ENCODE data around the gene TBC1D22A. TPM values are rescaled to one million over a fixed set of nuclear protein-coding genes. Genes with fewer than 3 reads are reported as not detected.

The TBC1D22A gene
- total and polyA plus RNA-seq, 2 donors (not counting 3 experiments of a cell fraction or from before 2014, with no cell fraction given) = 26.1 to 32.4 TPM

GRCh38 chr22:46881373-46882118 lies 119.1 kb downstream of the TBC1D22A start:
- intact Hi-C loops (cut with micrococcal nuclease) = no loop called here

More at GRCh38 chr22:46881373-46882118, 119.1 kb downstream of the TBC1D22A start:
- FAIRE-seq = no peak
- H3K36me3 ChIP-seq (ENCODE audit: control insufficient read depth in 2 of 2, extremely low read depth in 1 of 2, insufficient read depth in 2 of 2, low read length in 2 of 2) = no peaks in the 10 kb centered on the region
- no peak overlapping the region for H3K4me3 ChIP-seq (replicated peaks in 1 of 3; ENCODE audit: insufficient read depth in 1 of 3, low read depth in 1 of 3, low read length in 3 of 3)
- H4K20me1 ChIP-seq (replicated peaks; ENCODE audit: control insufficient read depth, extremely low read depth, insufficient read depth, low read length) = no peaks in the 10 kb centered on the region
- no peak for DNase-seq (ENCODE audit: low read depth, low spot score)
- H3K79me2 ChIP-seq (ENCODE audit: control insufficient read depth, insufficient read depth, low read length) = no peaks in the 10 kb centered on the region
- no peaks in the 10 kb centered on the region for H3K27me3 ChIP-seq (ENCODE audit: control insufficient read depth in 2 of 2, insufficient read depth in 2 of 2, low read length in 2 of 2)
- no TSS peak for BruUV-seq (replicated peaks)
- no peak overlapping the region for H2AFZ ChIP-seq (ENCODE audit: low read depth, low read length)
- peaks cover 3% of the 10 kb centered on the region for H3K4me1 ChIP-seq (ENCODE audit: control insufficient read depth, extremely low read depth, insufficient read depth, low read length)
- POLR2A ChIA-PET = no interaction called here
- H3K9me3 ChIP-seq (replicated peaks; ENCODE audit: control insufficient read depth, insufficient read depth, low read length) = no peaks in the 10 kb centered on the region
- no peaks in the 10 kb centered on the region for H3K9me1 ChIP-seq (replicated peaks; ENCODE audit: control insufficient read depth, extremely low read depth, insufficient read depth, low read length)
- H3K9ac ChIP-seq (replicated peaks; ENCODE audit: extremely low read depth, insufficient read depth, low read length) = no peak overlapping the region
- H3K4me2 ChIP-seq (ENCODE audit: insufficient read depth, low read length) = no peak overlapping the region
- TF ChIP-seq JUN (IDR thresholded peaks at IDR 0.05; ENCODE audit: borderline replicate concordance, insufficient read depth, insufficient read length, low read depth) = no peak
- no peak for TF ChIP-seq EZH2 (IDR thresholded peaks at IDR 0.05; ENCODE audit: borderline replicate concordance, low read depth, low read length, severe bottlenecking)
- TF ChIP-seq GATA2 (IDR thresholded peaks at IDR 0.05; ENCODE audit: insufficient read depth, insufficient read length, low read depth, low read length) = no peak
- no peak for TF ChIP-seq FOS (IDR thresholded peaks at IDR 0.05; ENCODE audit: borderline replicate concordance, insufficient read depth, low read length)
- no peak for TF ChIP-seq MYC (IDR thresholded peaks at IDR 0.05; ENCODE audit: low read depth, low read length)
- no peak for TF ChIP-seq POLR2AphosphoS5 (IDR thresholded peaks at IDR 0.05; ENCODE audit: insufficient read depth, low read depth, low read length)
- no peak for TF ChIP-seq CTCF (IDR thresholded peaks at IDR 0.05; ENCODE audit: extremely low read depth in 1 of 2, insufficient read depth in 1 of 2, low read depth in 1 of 2, low read length in 2 of 2)
- no peak for TF ChIP-seq MAX (IDR thresholded peaks at IDR 0.05; ENCODE audit: insufficient read depth, insufficient read length)
- no peak overlapping the region for H3K27ac ChIP-seq (ENCODE audit: insufficient read depth, low read depth, low read length)
- dilution Hi-C loops (cut with MboI; ENCODE audit: extremely low pct_ligation_motif_present, low sequenced_read_pairs) = no loop called here
- CTCF ChIA-PET = no interaction called here
